GM23338 (cell line): Measurements from ENCODE around the gene OR4X1. TPM values are rescaled to one million over a fixed set of nuclear protein-coding genes. Genes with fewer than 3 reads are reported as not detected.
"Not testable (repeated sequence)": the region's sequence is repeated elsewhere in the genome, so short reads cannot be mapped to it uniquely, and the experiment has no call there.

Source experiments
- ATAC-seq: fragments of 200-7000 bp; cut with Tn5 transposase; 3 replicates; pipeline ENCODE4 v1.9.1; 2020
- DNase-seq: peaks from one replicate; pipeline ENCODE4 v3.0.0-alpha.2; 2015; ENCODE audit warnings: low spot score
- H2AFZ ChIP-seq: fragments of 200-600 bp; sonication (generic); 2 replicates; pipeline ENCODE4 v1.8.0; 2016; ENCODE audit warnings: antibody characterized with exemption, mild to moderate bottlenecking, moderate library complexity
- H3F3A ChIP-seq: fragments of 200-600 bp; sonication (generic); replicated peaks from 2 replicates; pipeline ENCODE4 v1.8.0; 2017; ENCODE audit warnings: antibody characterized with exemption, mixed run types, low read depth
- H3K27ac ChIP-seq: fragments of 200-600 bp; sonication (generic); 2 replicates; pipeline ENCODE4 v1.6.1; 2016; ENCODE audit warnings: low read depth
- H3K27me3 ChIP-seq: fragments of 200-600 bp; sonication (generic); 2 replicates; pipeline ENCODE4 v1.8.0; 2016; ENCODE audit warnings: mild to moderate bottlenecking, mixed run types, moderate library complexity; ENCODE audit not compliant: insufficient read depth
- H3K36me3 ChIP-seq: fragments of 200-600 bp; sonication (generic); 2 replicates; pipeline ENCODE4 v1.8.0; 2016; ENCODE audit warnings: mild to moderate bottlenecking; ENCODE audit not compliant: insufficient read depth
- H3K4me1 ChIP-seq: fragments of 200-600 bp; sonication (generic); 2 replicates; pipeline ENCODE4 v1.8.0; 2016; ENCODE audit warnings: mild to moderate bottlenecking, moderate library complexity; ENCODE audit not compliant: insufficient read depth
- H3K4me2 ChIP-seq: fragments of 200-600 bp; sonication (generic); 2 replicates; pipeline ENCODE4 v1.7.1; 2017; ENCODE audit warnings: mixed run types
- H3K4me3 ChIP-seq: fragments of 200-600 bp; sonication (generic); 2 replicates; pipeline ENCODE4 v1.6.1; 2016; ENCODE audit warnings: mixed run types
- H3K79me2 ChIP-seq: fragments of 200-600 bp; sonication (generic); replicated peaks from 2 replicates; pipeline ENCODE4 v1.8.0; 2017; ENCODE audit warnings: mild to moderate bottlenecking; ENCODE audit not compliant: insufficient read depth
- H3K9me2 ChIP-seq: fragments of 200-600 bp; sonication (generic); 2 replicates; pipeline ENCODE4 v1.8.0; 2017; ENCODE audit not compliant: insufficient read depth
- H4K20me1 ChIP-seq: fragments of 200-600 bp; sonication (generic); replicated peaks from 2 replicates; pipeline ENCODE4 v1.8.0; 2017; ENCODE audit warnings: mild to moderate bottlenecking; ENCODE audit not compliant: insufficient read depth
- H3K27ac Mint-ChIP-seq: 2 replicates; pipeline ENCODE4 v1.8.0; 2020; ENCODE audit warnings: inconsistent platforms, mild to moderate bottlenecking, moderate library complexity, mixed read lengths
- H3K27me3 Mint-ChIP-seq: 3 replicates; pipeline ENCODE4 v1.8.0; 2022; ENCODE audit warnings: low read depth, mild to moderate bottlenecking, moderate library complexity, mixed read lengths, inconsistent platforms; ENCODE audit not compliant: insufficient read depth, poor library complexity
- H3K36me3 Mint-ChIP-seq: 3 replicates; pipeline ENCODE4 v1.8.0; 2021; ENCODE audit warnings: low read depth, mild to moderate bottlenecking, inconsistent platforms, moderate library complexity, mixed read lengths
- H3K4me1 Mint-ChIP-seq: 3 replicates; pipeline ENCODE4 v1.8.0; 2020; ENCODE audit warnings: mild to moderate bottlenecking, inconsistent platforms, mixed read lengths
- H3K4me3 Mint-ChIP-seq: 3 replicates; pipeline ENCODE4 v1.8.0; 2021; ENCODE audit warnings: moderate library complexity, mild to moderate bottlenecking, inconsistent platforms, mixed read lengths
- H3K9me3 Mint-ChIP-seq: 3 replicates; pipeline ENCODE4 v1.8.0; 2020; ENCODE audit warnings: moderate library complexity, mild to moderate bottlenecking, inconsistent platforms, mixed read lengths
- CTCF ChIP-seq, 2 experiments: fragments of 200-600 bp in 1 of 2; sonication (generic) in 1 of 2; conservative IDR thresholded peaks; 2 replicates each; pipeline versions ENCODE4 v1.5.1 to v1.6.1; 2016 to 2017; ENCODE audit warnings: antibody characterized with exemption in 2 of 2, low read depth in 2 of 2, mild to moderate bottlenecking in 2 of 2, moderate library complexity in 1 of 2
- NANOG ChIP-seq: IDR thresholded peaks from 2 replicates; pipeline ENCODE4 v1.6.1; 2016; ENCODE audit warnings: antibody characterized with exemption, borderline replicate concordance
- POLR2AphosphoS5 ChIP-seq: IDR thresholded peaks from 2 replicates; pipeline ENCODE4 v1.6.1; 2016; ENCODE audit warnings: antibody characterized with exemption, low read depth
- STAT1 ChIP-seq: IDR thresholded peaks from one replicate; pipeline ENCODE4 v1.6.1; 2016; ENCODE audit warnings: antibody characterized with exemption; ENCODE audit not compliant: unreplicated experiment
- polyA plus RNA-seq: library from polyadenylated mRNA; unstranded; fragments of >200 nt; fragmentation: Nextera tagmentation; extraction: Ambion mirVana; gene quantifications from 2 replicates; pipeline ENCODE4 v1.2.1, GENCODE V29; 2016
- total RNA-seq: library from RNA; depleted of rRNA; stranded (reverse); fragments of >200 nt; shearing (Covaris generic); gene quantifications from 2 replicates; pipeline ENCODE4 v1.2.3, GENCODE V29; 2014

Gene OR4X1
- total and polyA plus RNA-seq, 2 experiments from 2014 or later: not detected

DNA sequence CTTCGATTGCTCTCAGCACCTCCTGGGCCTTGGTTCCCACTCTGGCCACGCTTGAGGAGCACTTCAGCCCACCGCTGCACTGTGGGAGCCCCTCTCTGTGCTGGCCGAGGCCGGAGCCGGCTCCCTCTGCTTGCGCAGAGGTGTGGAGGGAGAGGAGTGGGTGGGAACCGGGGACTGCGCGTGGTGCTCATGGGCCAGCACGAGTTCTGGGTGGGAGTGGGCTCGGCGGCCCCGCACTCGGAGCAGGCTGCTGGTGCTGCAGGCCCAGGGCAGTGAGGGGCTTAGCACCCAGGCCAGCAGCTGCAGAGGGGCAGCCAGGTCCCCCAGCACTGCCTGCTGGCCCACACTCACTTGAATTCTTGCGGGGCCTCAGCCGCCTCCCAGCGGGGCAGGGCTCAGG is 34.9 kb upstream of the OR4X1 start:
- Histone ChIP-seq H3K36me3 (no peaks in the 10 kb centered on the region), H3K79me2 (no peaks in the 10 kb centered on the region), H3K4me2 (no peak overlapping the region), H3K27ac (no peak overlapping the region), H3K9me2 (no peaks in the 10 kb centered on the region), H4K20me1 (no peaks in the 10 kb centered on the region), H3F3A (no peaks in the 10 kb centered on the region), H3K27me3 (no peaks in the 10 kb centered on the region), H3K4me1 (no peaks in the 10 kb centered on the region), H2AFZ (no peak overlapping the region), H3K4me3 (no peak overlapping the region)
- no peak overlapping the region for H3K27ac Mint-ChIP-seq
- peaks cover 83% of the 10 kb centered on the region for H3K9me3 Mint-ChIP-seq
- ATAC-seq (no peak), DNase-seq (no peak)
- H3K4me1 Mint-ChIP-seq: no peaks in the 10 kb centered on the region
- no peaks in the 10 kb centered on the region for H3K27me3 Mint-ChIP-seq
- TF ChIP-seq POLR2AphosphoS5: no peak
- H3K4me3 Mint-ChIP-seq: no peak overlapping the region
- peaks cover 20% of the 10 kb centered on the region for H3K36me3 Mint-ChIP-seq

GRCh38 chr11:48230057-48230456 is 33.6 kb upstream of the OR4X1 start:
- H3K27ac Mint-ChIP-seq, H3K4me1 ChIP-seq, H3K79me2 ChIP-seq, H3K27ac ChIP-seq, H3K4me1 Mint-ChIP-seq, H4K20me1 ChIP-seq, DNase-seq, H2AFZ ChIP-seq, H3K4me3 ChIP-seq, H3K36me3 ChIP-seq, H3K27me3 ChIP-seq, H3K9me2 ChIP-seq, H3F3A ChIP-seq, H3K27me3 Mint-ChIP-seq, H3K4me2 ChIP-seq, ATAC-seq, H3K4me3 Mint-ChIP-seq: not testable (repeated sequence)
- Mint-ChIP-seq H3K36me3 (peaks cover 19% of the 10 kb centered on the region), H3K9me3 (peaks cover 83% of the 10 kb centered on the region)

DNA sequence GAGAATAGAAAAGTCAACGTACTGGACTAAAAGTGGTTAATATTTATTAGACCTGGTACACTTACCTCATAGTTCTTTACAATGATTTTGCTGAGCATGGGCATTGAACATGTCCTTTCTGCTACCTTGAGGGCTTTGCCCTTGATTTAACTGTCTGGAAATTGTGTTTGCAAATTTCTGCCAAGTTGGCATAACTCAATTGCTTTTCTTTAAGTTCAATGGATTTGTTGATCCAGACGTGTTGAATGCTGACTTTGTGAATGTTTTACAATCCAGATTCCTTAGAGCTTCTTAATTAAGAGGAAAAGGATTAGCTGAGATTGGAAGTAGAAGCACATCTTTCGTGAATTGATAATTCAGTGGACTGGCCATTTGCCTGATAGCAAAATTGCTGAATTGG is 25.9 kb upstream of the OR4X1 start:
- Histone ChIP-seq H3K27ac (no peak overlapping the region), H3F3A (no peaks in the 10 kb centered on the region), H3K9me2 (no peaks in the 10 kb centered on the region), H3K36me3 (peaks cover 4% of the 10 kb centered on the region; the same call in 1 of the 2 replicates), H3K4me3 (no peak overlapping the region), H2AFZ (no peak overlapping the region), H3K27me3 (no peaks in the 10 kb centered on the region), H3K4me1 (no peaks in the 10 kb centered on the region), H3K4me2 (no peak overlapping the region), H4K20me1 (no peaks in the 10 kb centered on the region), H3K79me2 (no peaks in the 10 kb centered on the region)
- Mint-ChIP-seq H3K4me1 (no peaks in the 10 kb centered on the region), H3K27me3 (peaks cover 3% of the 10 kb centered on the region), H3K27ac (no peak overlapping the region), H3K36me3 (peaks cover 21% of the 10 kb centered on the region), H3K9me3 (peaks cover 96% of the 10 kb centered on the region), H3K4me3 (no peak overlapping the region)
- no peak for DNase-seq
- TF ChIP-seq STAT1 (no peak), NANOG (no peak), POLR2AphosphoS5 (no peak)
- no peak for ATAC-seq

DNA sequence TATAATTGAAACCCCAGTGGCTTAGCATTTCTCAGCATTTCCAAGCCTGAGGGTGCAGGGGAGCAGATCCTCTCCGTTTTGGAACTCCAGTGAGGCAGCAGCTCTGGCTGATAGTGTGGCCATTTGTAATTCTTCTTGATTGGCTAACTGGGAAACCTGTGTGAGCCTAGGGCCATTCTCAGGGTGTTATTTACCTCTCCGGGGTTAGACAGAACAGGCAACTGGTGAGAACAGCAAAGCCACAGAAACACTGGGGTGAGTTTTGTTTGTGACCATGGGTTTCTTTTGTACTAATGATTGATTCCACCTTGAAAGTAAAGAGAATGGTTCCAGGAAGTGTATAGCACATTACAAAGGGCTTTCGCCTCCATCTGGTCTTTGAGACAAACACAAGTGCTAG is 21.2 kb upstream of the OR4X1 start:
- H3K4me3 Mint-ChIP-seq: no peak overlapping the region
- no peak for DNase-seq
- no peak overlapping the region for H2AFZ ChIP-seq
- H3K79me2 ChIP-seq: no peaks in the 10 kb centered on the region
- no peak for TF ChIP-seq CTCF (conservative IDR thresholded peaks at IDR 0.05; ENCODE audit: low read depth in 2 of 2)
- peaks cover 30% of the 10 kb centered on the region for H3K36me3 Mint-ChIP-seq
- no peaks in the 10 kb centered on the region for H3F3A ChIP-seq
- no peaks in the 10 kb centered on the region for H3K4me1 ChIP-seq
- no peak overlapping the region for H3K4me2 ChIP-seq
- no peak overlapping the region for H3K4me3 ChIP-seq
- no peak overlapping the region for H3K27ac Mint-ChIP-seq
- H3K9me2 ChIP-seq: no peaks in the 10 kb centered on the region
- peaks cover 97% of the 10 kb centered on the region for H3K9me3 Mint-ChIP-seq
- no peak for ATAC-seq
- no peaks in the 10 kb centered on the region for H3K27me3 Mint-ChIP-seq
- H3K4me1 Mint-ChIP-seq: no peaks in the 10 kb centered on the region
- H3K27ac ChIP-seq: no peak overlapping the region
- no peaks in the 10 kb centered on the region for H3K27me3 ChIP-seq
- H4K20me1 ChIP-seq: no peaks in the 10 kb centered on the region
- peaks cover 3% of the 10 kb centered on the region; the same call in 1 of the 2 replicates for H3K36me3 ChIP-seq
